A673 (cell line): ENCODE data around the gene SMIM21. TPM values are rescaled to one million over a fixed set of nuclear protein-coding genes. Genes with fewer than 3 reads are reported as not detected.

Experiments used
- BruUV-seq: library from RNA; stranded (reverse); fragments of 400-500 nt; replicated peaks from 2 replicates; lab custom pipeline; 2021; lab: Mats Ljungman, UMichigan
- CTCF ChIA-PET: fragments of 300-600 bp; sonication (Branson Sonifier 250); formaldehyde crosslinking; loops from one replicate; lab custom pipeline; 2022; ENCODE audit warnings: antibody characterized with exemption; lab: Charles Lee
- POLR2A ChIA-PET: fragments of 300-600 bp; sonication (Branson Sonifier 250); formaldehyde crosslinking; loops from one replicate; lab custom pipeline; 2022; ENCODE audit warnings: antibody characterized with exemption; ENCODE audit not compliant: low non-redundant PET; lab: Charles Lee
- DNase-seq: peaks from one replicate; pipeline ENCODE4 v3.0.0-alpha.2; 2015; ENCODE audit warnings: low spot score
- H3K27ac ChIP-seq: fragments of 200-600 bp; sonication (generic); 2 replicates; pipeline ENCODE4 v1.5.1; 2016; ENCODE audit warnings: mixed run types, low read depth, mild to moderate bottlenecking, mixed read lengths, antibody characterized with exemption, low read length; ENCODE audit not compliant: poor library complexity, severe bottlenecking
- H3K27me3 ChIP-seq: fragments of 200-600 bp; sonication (generic); replicated peaks from 2 replicates; pipeline ENCODE4 v1.6.1; 2017; ENCODE audit warnings: mixed run types, low read depth, mild to moderate bottlenecking, mixed read lengths, antibody characterized with exemption, low read length; ENCODE audit not compliant: insufficient read depth, poor library complexity
- H3K36me3 ChIP-seq: fragments of 200-600 bp; sonication (generic); 2 replicates; pipeline ENCODE4 v1.6.1; 2016; ENCODE audit warnings: mixed run types, mild to moderate bottlenecking, mixed read lengths, antibody characterized with exemption, low read length; ENCODE audit not compliant: insufficient read depth, poor library complexity, severe bottlenecking
- H3K4me1 ChIP-seq: fragments of 200-600 bp; sonication (generic); 2 replicates; pipeline ENCODE4 v1.6.1; 2017; ENCODE audit warnings: mixed run types, mild to moderate bottlenecking, mixed read lengths, antibody characterized with exemption, low read length; ENCODE audit not compliant: insufficient read depth, poor library complexity, severe bottlenecking
- H3K4me3 ChIP-seq: fragments of 200-600 bp; sonication (generic); 2 replicates; pipeline ENCODE4 v1.5.1; 2016; ENCODE audit warnings: low read depth, mixed run types, mild to moderate bottlenecking, mixed read lengths, low read length; ENCODE audit not compliant: poor library complexity, severe bottlenecking
- H3K9me3 ChIP-seq: fragments of 200-600 bp; sonication (generic); 2 replicates; pipeline ENCODE4 v1.6.1; 2016; ENCODE audit warnings: mixed run types, low read depth, mild to moderate bottlenecking, mixed read lengths, antibody characterized with exemption, low read length; ENCODE audit not compliant: poor library complexity, severe bottlenecking
- CTCF ChIP-seq: fragments of 300-800, 200-600 bp; sonication (generic); conservative IDR thresholded peaks from 2 replicates; pipeline ENCODE4 v1.5.1; 2017; ENCODE audit warnings: low read depth, mild to moderate bottlenecking, antibody characterized with exemption, low read length, moderate library complexity, mixed read lengths
- EZH2 ChIP-seq: fragments of 200-600 bp; sonication (generic); IDR thresholded peaks from 2 replicates; pipeline ENCODE4 v1.6.1; 2017; ENCODE audit warnings: borderline replicate concordance, low read depth, mild to moderate bottlenecking, mixed read lengths, antibody characterized with exemption, low read length; ENCODE audit not compliant: poor library complexity, severe bottlenecking
- intact Hi-C: fragments of 100-400 bp; cut with micrococcal nuclease; formaldehyde crosslinking; loops from one replicate; pipeline ENCODE4 v1.10.0; 2022; ENCODE audit not compliant: unreplicated experiment
- total RNA-seq: library from RNA; stranded (reverse); gene quantifications from 2 replicates; pipeline ENCODE4 v1.2.3, GENCODE V29; 2021

SMIM21 gene
- total RNA-seq, 1 experiment from 2014 or later = not detected

- no peaks in the 10 kb centered on the region for H3K4me1 ChIP-seq
- BruUV-seq = no TSS peak
- no peak for DNase-seq
- intact Hi-C loops = no loop called here
- no peak overlapping the region for H3K27ac ChIP-seq
- CTCF ChIA-PET = no interaction called here
- no peak overlapping the region for H3K4me3 ChIP-seq
- H3K36me3 ChIP-seq = no peaks in the 10 kb centered on the region
- TF ChIP-seq EZH2 = no peak
- TF ChIP-seq CTCF = no peak
- H3K27me3 ChIP-seq = peaks cover 9% of the 10 kb centered on the region
- POLR2A ChIA-PET = no interaction called here
- no peaks in the 10 kb centered on the region for H3K9me3 ChIP-seq
Measured at GRCh38 chr18:75406491-75407445, 20.7 kb downstream of the SMIM21 start.

- intact Hi-C loops = no loop called here
- POLR2A ChIA-PET = no interaction called here
- TF ChIP-seq EZH2 = no peak
- TF ChIP-seq CTCF = no peak
- Histone ChIP-seq H3K27me3 (peaks cover 9% of the 10 kb centered on the region), H3K27ac (no peak overlapping the region), H3K36me3 (no peaks in the 10 kb centered on the region), H3K4me1 (no peaks in the 10 kb centered on the region), H3K4me3 (no peak overlapping the region), H3K9me3 (no peaks in the 10 kb centered on the region)
- CTCF ChIA-PET = no interaction called here
- no TSS peak for BruUV-seq
- no peak for DNase-seq
Measured at GRCh38 chr18:75405351-75405750, 22.2 kb downstream of the SMIM21 start.

- no TSS peak for BruUV-seq
- intact Hi-C loops = no loop called here
Measured at GRCh38 chr18:75400366-75400765, 27.1 kb downstream of the SMIM21 start.

More at GRCh38 chr18:75400366-75400765, 27.1 kb downstream of the SMIM21 start:
- Histone ChIP-seq H3K36me3 (no peaks in the 10 kb centered on the region), H3K4me3 (no peak overlapping the region), H3K4me1 (no peaks in the 10 kb centered on the region), H3K9me3 (no peaks in the 10 kb centered on the region), H3K27ac (no peak overlapping the region), H3K27me3 (peaks cover 9% of the 10 kb centered on the region)
- TF ChIP-seq CTCF = no peak
- TF ChIP-seq EZH2 = no peak
- no peak for DNase-seq
- ChIA-PET CTCF (no interaction called here), POLR2A (no interaction called here)
